C4-2B (cell line): ENCODE measurements around the gene RADIL.

Experiments
- H3K27ac ChIP-seq: fragments of 450-650 bp; 2 replicates; pipeline ENCODE4 v1.5.1; 2017
- CTCF ChIP-seq: fragments of 450-650 bp; conservative IDR thresholded peaks from 2 replicates; pipeline ENCODE4 v1.5.1; 2017; ENCODE audit warnings: mild to moderate bottlenecking
- ZFX ChIP-seq: fragments of 450-650 bp; IDR thresholded peaks from 2 replicates; pipeline ENCODE4 v1.6.1; 2017

Gene RADIL

DNA sequence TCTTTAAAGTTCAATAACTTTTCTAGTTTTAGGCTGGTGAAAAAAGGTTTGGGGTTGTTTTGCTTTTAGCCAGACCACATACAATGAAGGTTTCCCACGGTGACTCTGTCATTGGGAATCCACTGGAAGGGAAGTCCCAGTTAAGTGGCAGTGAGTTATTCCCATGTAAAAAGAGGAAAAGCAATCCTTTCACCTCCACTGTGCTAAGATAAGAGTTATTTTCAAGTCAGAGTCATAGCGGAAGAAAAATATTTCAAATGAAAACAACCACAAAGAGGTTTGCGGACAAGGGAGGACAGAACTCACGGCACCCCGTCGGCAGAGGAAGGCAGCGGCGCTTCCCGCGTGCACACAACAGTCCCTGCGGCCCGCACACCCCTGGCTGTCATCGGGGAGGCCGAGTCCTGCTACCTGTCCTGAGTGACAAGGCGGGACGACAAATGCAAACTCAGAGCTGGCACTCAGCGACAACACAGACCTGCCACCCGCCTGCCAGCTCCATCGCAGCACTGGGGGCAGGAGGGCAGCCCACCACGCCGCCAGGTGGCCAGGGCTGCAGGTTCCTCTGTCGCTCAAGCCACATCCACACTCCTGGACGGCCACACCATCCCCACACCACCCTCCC, 12.3 kb downstream of the RADIL start:
- no peak overlapping the region for H3K27ac ChIP-seq
- TF ChIP-seq ZFX (no peak), CTCF (no peak)

- no peak for TF ChIP-seq ZFX
- TF ChIP-seq CTCF = no peak
- no peak overlapping the region for H3K27ac ChIP-seq
Measured at GRCh38 chr7:4868493-4868892, 15.0 kb downstream of the RADIL start.

DNA sequence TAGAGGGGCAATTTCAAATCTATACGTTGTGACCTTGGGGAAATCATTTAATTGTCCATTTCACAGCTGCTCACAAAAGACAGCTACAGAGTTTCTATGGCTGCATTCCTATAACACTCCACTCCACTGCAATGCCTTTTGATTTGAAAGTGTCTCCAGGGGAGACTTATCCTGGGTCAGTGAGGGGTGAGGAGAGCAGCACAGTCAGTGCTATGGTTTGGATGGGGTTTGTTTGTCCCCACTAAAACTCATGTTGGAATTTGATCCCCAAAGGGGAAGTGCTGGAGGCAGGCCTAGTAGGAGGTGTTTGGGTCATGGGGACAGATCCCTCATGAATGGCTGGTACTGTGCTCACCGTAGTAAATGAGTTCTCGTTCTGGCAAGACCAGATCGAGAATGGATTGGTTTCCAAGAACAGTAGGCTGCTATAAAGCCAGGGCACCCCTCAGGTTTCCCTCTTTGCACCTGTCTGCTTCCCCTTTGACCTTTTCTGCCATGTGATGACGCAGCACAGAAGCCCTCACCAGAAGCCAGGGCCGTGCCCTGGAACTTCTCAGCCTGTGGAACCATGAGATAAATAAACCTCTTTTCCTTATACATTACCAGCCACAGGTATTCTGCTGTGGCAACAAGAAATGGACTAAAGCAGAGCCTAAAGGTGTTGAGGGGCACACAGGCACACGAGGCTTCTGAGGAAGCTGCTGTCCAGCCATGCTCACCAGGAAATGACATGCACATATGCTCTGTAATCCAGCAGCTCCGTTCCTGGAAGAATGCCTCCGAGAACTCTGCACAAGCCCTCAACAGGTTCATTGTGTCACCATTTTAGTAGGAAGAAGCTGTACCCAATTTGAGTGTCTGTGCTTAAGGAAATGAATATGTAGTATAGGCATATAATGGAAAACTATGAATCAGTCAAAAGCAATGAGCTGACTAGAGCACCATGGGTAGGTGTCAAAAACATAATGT, 16.7 kb downstream of the RADIL start:
- no peak overlapping the region for H3K27ac ChIP-seq

GRCh38 chr7:4862156-4862555, 21.4 kb downstream of the RADIL start:
- TF ChIP-seq ZFX (no peak), CTCF (no peak)
- H3K27ac ChIP-seq = no peak overlapping the region

More for the DNA sequence above, 16.7 kb downstream of the RADIL start:
- no peak for TF ChIP-seq CTCF
- TF ChIP-seq ZFX = no peak

- TF ChIP-seq ZFX (no peak), CTCF (no peak)
- H3K27ac ChIP-seq = no peak within 1 kb of the TSS
Measured at GRCh38 chr7:4861673-4862072, 21.8 kb downstream of the RADIL start, which contains the start of gene PAPOLB. TSS of gene PAPOLB (minus strand) at chr7:4862030. CDS start at chr7:4861810, 220 bp downstream.

DNA sequence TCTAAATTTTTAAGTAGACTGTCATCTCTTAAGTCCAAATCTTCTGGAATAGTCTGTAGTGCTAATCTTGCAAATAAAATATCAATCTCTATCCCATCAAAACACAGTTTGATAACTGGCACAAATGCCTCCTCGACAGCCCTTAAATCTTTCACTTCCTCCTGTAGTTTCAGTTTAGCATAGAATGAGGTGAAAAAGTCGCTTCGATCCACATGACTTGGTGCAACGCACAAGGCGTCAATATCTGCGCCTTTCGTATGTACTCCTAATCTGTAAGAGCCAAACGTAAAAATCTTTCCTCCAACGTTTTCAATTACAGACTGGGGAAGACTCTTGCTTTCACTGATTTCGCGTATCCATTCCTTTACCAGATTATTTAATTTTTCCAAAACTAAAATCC, 22.3 kb downstream of the RADIL start:
- no peak overlapping the region for H3K27ac ChIP-seq
- TF ChIP-seq ZFX (no peak), CTCF (no peak)

GRCh38 chr7:4857189-4857588, 26.3 kb downstream of the RADIL start:
- no peak overlapping the region for H3K27ac ChIP-seq
- TF ChIP-seq ZFX = no peak
- TF ChIP-seq CTCF = no peak
